Activated CD4-positive, alpha-beta T cell treated with anti-CD3 and anti-CD28 coated beads for 36 hours (primary cell): ENCODE data around the gene EFL1. TPM values are rescaled to one million over a fixed set of nuclear protein-coding genes. Genes with fewer than 3 reads are reported as not detected.

Experiments used
- ATAC-seq: fragments of 200-7000 bp; cut with Tn5 transposase; one replicate; pipeline ENCODE4 v1.10.0; 2021; ENCODE audit warnings: mild to moderate bottlenecking, moderate library complexity
- CTCF ChIA-PET: fragments of 350-600 bp; sonication (Branson Sonifier 250); formaldehyde crosslinking; loops from one replicate; lab custom pipeline; 2021; ENCODE audit warnings: antibody characterized with exemption; lab: Charles Lee
- POLR2A ChIA-PET: fragments of 350-600 bp; sonication (Branson Sonifier 250); formaldehyde crosslinking; loops from one replicate; lab custom pipeline; 2021; ENCODE audit warnings: antibody characterized with exemption, inconsistent platforms; lab: Charles Lee
- DNase-seq: peaks from one replicate; pipeline ENCODE4 v3.0.0-alpha.2; 2020
- H3K27ac Mint-ChIP-seq: one replicate; pipeline ENCODE4 v1.8.0; 2021; ENCODE audit warnings: mixed read lengths
- H3K27me3 Mint-ChIP-seq: one replicate; pipeline ENCODE4 v1.8.0; 2021; ENCODE audit warnings: mixed read lengths
- H3K36me3 Mint-ChIP-seq: one replicate; pipeline ENCODE4 v1.8.0; 2021; ENCODE audit warnings: low read depth, mixed read lengths
- H3K4me1 Mint-ChIP-seq: one replicate; pipeline ENCODE4 v1.8.0; 2021; ENCODE audit warnings: mixed read lengths
- H3K4me3 Mint-ChIP-seq: one replicate; pipeline ENCODE4 v1.8.0; 2021; ENCODE audit warnings: mild to moderate bottlenecking, moderate library complexity, mixed read lengths
- H3K9me3 Mint-ChIP-seq: one replicate; pipeline ENCODE4 v1.8.0; 2021; ENCODE audit warnings: low read depth, mixed read lengths
- intact Hi-C, 2 experiments: fragments of 100-400 bp; cut with DNase I in 1 of 2; cut with micrococcal nuclease in 1 of 2; formaldehyde crosslinking; loops; one replicate each; pipeline versions ENCODE4 v1.14.2 to v1.15.1; 2022 to 2024; cut with DNase I, micrococcal nuclease
- total RNA-seq, 2 experiments: library from RNA; stranded (reverse); gene quantifications; one replicate each; pipeline ENCODE4 v1.2.3, GENCODE V29; 2021

The EFL1 gene
- total RNA-seq, 2 experiments from 2014 or later, result 25.0 to 30.2 TPM

- no peak for ATAC-seq
- H3K27me3 Mint-ChIP-seq, result no peaks in the 10 kb centered on the region
- no peaks in the 10 kb centered on the region for H3K9me3 Mint-ChIP-seq
- no peaks in the 10 kb centered on the region for H3K36me3 Mint-ChIP-seq
- POLR2A ChIA-PET, result no interaction called here
- DNase-seq, result no peak
- H3K4me1 Mint-ChIP-seq, result no peaks in the 10 kb centered on the region
- no peak overlapping the region for H3K4me3 Mint-ChIP-seq
- CTCF ChIA-PET, result interaction anchor here (1.8 kb wide), 1 partner anchor 10 kb away, joined by 5 read pairs; no protein-coding TSS in a partner anchor
- intact Hi-C loops, result no loop called here
- H3K27ac Mint-ChIP-seq, result no peak overlapping the region
Measured at GRCh38 chr15:82177291-82178010, 85.1 kb downstream of the EFL1 start.

DNA sequence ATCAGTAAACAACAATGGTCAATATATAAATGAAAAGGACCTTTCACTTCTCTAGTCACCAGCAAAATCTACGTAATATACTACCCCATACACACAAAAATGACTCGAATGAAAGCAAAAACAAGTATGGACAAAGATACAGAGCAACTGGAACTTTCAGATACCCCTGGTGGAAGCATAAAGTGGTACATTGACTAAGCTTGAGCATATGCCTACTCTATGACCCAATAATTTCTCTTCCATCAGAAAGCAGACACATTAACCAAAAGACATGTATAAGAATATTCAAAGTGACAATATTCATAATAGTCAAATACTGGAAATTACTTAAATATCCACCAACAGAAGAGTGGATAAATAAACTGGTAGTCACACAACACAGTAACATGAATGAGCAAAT lies 86.0 kb downstream of the EFL1 start:
- DNase-seq (no peak), ATAC-seq (no peak)
- intact Hi-C loops, result no loop called here
- H3K36me3 Mint-ChIP-seq, result no peaks in the 10 kb centered on the region
- H3K27me3 Mint-ChIP-seq, result no peaks in the 10 kb centered on the region
- no peak overlapping the region for H3K4me3 Mint-ChIP-seq
- H3K4me1 Mint-ChIP-seq, result no peaks in the 10 kb centered on the region
- no peak overlapping the region for H3K27ac Mint-ChIP-seq
- no peaks in the 10 kb centered on the region for H3K9me3 Mint-ChIP-seq
- ChIA-PET POLR2A (no interaction called here), CTCF (interaction anchor here (1.0 to 1.8 kb wide), 3 partner anchors 8 to 68 kb away, joined by 3 to 5 read pairs (median 4); no protein-coding TSS in a partner anchor)

GRCh38 chr15:82174471-82175235 lies 87.9 kb downstream of the EFL1 start:
- Mint-ChIP-seq H3K36me3 (no peaks in the 10 kb centered on the region), H3K27ac (no peak overlapping the region), H3K4me1 (peaks cover 2% of the 10 kb centered on the region), H3K9me3 (no peaks in the 10 kb centered on the region), H3K4me3 (no peak overlapping the region), H3K27me3 (no peaks in the 10 kb centered on the region)
- intact Hi-C loops, result no loop called here
- ChIA-PET CTCF (no interaction called here), POLR2A (no interaction called here)
- DNase-seq, result no peak
- ATAC-seq, result no peak

GRCh38 chr15:82173108-82173507 lies 89.4 kb downstream of the EFL1 start:
- Mint-ChIP-seq H3K36me3 (no peaks in the 10 kb centered on the region), H3K4me1 (peaks cover 6% of the 10 kb centered on the region), H3K27me3 (no peaks in the 10 kb centered on the region), H3K9me3 (no peaks in the 10 kb centered on the region), H3K27ac (no peak overlapping the region), H3K4me3 (no peak overlapping the region)
- intact Hi-C loops, result no loop called here
- ATAC-seq (no peak), DNase-seq (no peak)
- ChIA-PET POLR2A (no interaction called here), CTCF (interaction anchor here (0.7 to 1.4 kb wide), 2 partner anchors 38 to 65 kb away, joined by 3 read pairs; no protein-coding TSS in a partner anchor)

- DNase-seq (no peak), ATAC-seq (no peak)
- intact Hi-C loops, result no loop called here
- ChIA-PET CTCF (interaction anchor here (0.6 to 1.4 kb wide), 3 partner anchors 23 to 64 kb away, joined by 3 read pairs; no protein-coding TSS in a partner anchor), POLR2A (no interaction called here)
- Mint-ChIP-seq H3K4me1 (peaks cover 6% of the 10 kb centered on the region), H3K27me3 (no peaks in the 10 kb centered on the region), H3K36me3 (no peaks in the 10 kb centered on the region), H3K27ac (no peak overlapping the region), H3K4me3 (no peak overlapping the region), H3K9me3 (no peaks in the 10 kb centered on the region)
Measured at GRCh38 chr15:82172506-82172905, 90.0 kb downstream of the EFL1 start.

- Mint-ChIP-seq H3K27ac (no peak overlapping the region), H3K36me3 (peaks cover 2% of the 10 kb centered on the region), H3K4me3 (no peak overlapping the region), H3K27me3 (no peaks in the 10 kb centered on the region), H3K4me1 (peaks cover 13% of the 10 kb centered on the region), H3K9me3 (no peaks in the 10 kb centered on the region)
- no peak for DNase-seq
- ATAC-seq, result no peak
- POLR2A ChIA-PET, result no interaction called here
- CTCF ChIA-PET, result no interaction called here
- intact Hi-C loops, result no loop called here
Measured at GRCh38 chr15:82168757-82169156, 93.8 kb downstream of the EFL1 start.

GRCh38 chr15:82168296-82168695 lies 94.2 kb downstream of the EFL1 start:
- H3K9me3 Mint-ChIP-seq, result no peaks in the 10 kb centered on the region
- H3K27ac Mint-ChIP-seq, result no peak overlapping the region
- ChIA-PET POLR2A (no interaction called here), CTCF (interaction anchor here (0.6 to 0.8 kb wide), 2 partner anchors 30 to 129 kb away, joined by 3 read pairs; no protein-coding TSS in a partner anchor)
- ATAC-seq, result no peak
- no peaks in the 10 kb centered on the region for H3K27me3 Mint-ChIP-seq
- intact Hi-C loops, result no loop called here
- H3K36me3 Mint-ChIP-seq, result peaks cover 2% of the 10 kb centered on the region
- peaks cover 13% of the 10 kb centered on the region for H3K4me1 Mint-ChIP-seq
- no peak overlapping the region for H3K4me3 Mint-ChIP-seq
- no peak for DNase-seq

- H3K27ac Mint-ChIP-seq, result no peak overlapping the region
- ChIA-PET POLR2A (interaction anchor here (0.6 kb wide), 1 partner anchor 21 kb away, joined by 7 read pairs; no protein-coding TSS in a partner anchor), CTCF (interaction anchor here (0.7 to 1.4 kb wide), 3 partner anchors 10 to 31 kb away, joined by 3 to 6 read pairs (median 4); no protein-coding TSS in a partner anchor)
- H3K4me1 Mint-ChIP-seq, result peaks cover 13% of the 10 kb centered on the region
- no peaks in the 10 kb centered on the region for H3K9me3 Mint-ChIP-seq
- H3K27me3 Mint-ChIP-seq, result no peaks in the 10 kb centered on the region
- no peak for DNase-seq
- ATAC-seq, result no peak
- H3K4me3 Mint-ChIP-seq, result no peak overlapping the region
- H3K36me3 Mint-ChIP-seq, result peaks cover 15% of the 10 kb centered on the region
- intact Hi-C loops, result no loop called here
Measured at GRCh38 chr15:82165948-82166376, 96.6 kb downstream of the EFL1 start.

- H3K4me3 Mint-ChIP-seq, result no peak overlapping the region
- no peaks in the 10 kb centered on the region for H3K9me3 Mint-ChIP-seq
- peaks cover 34% of the 10 kb centered on the region for H3K36me3 Mint-ChIP-seq
- ChIA-PET POLR2A (no interaction called here), CTCF (no interaction called here)
- no peak for ATAC-seq
- H3K27ac Mint-ChIP-seq, result no peak overlapping the region
- H3K4me1 Mint-ChIP-seq, result no peaks in the 10 kb centered on the region
- no peaks in the 10 kb centered on the region for H3K27me3 Mint-ChIP-seq
- DNase-seq, result no peak
- intact Hi-C loops, result no loop called here
Measured at GRCh38 chr15:82159922-82160321, 102.6 kb downstream of the EFL1 start.

GRCh38 chr15:82158811-82159210 lies 103.7 kb downstream of the EFL1 start:
- POLR2A ChIA-PET, result no interaction called here
- DNase-seq, result no peak
- Mint-ChIP-seq H3K27ac (no peak overlapping the region), H3K9me3 (no peaks in the 10 kb centered on the region), H3K27me3 (no peaks in the 10 kb centered on the region), H3K4me3 (no peak overlapping the region), H3K36me3 (peaks cover 33% of the 10 kb centered on the region), H3K4me1 (no peaks in the 10 kb centered on the region)
- intact Hi-C loops, result no loop called here
- CTCF ChIA-PET, result no interaction called here
- ATAC-seq, result no peak

- ATAC-seq (no peak), DNase-seq (no peak)
- Mint-ChIP-seq H3K27me3 (no peaks in the 10 kb centered on the region), H3K4me3 (no peak overlapping the region), H3K36me3 (peaks cover 21% of the 10 kb centered on the region), H3K4me1 (no peaks in the 10 kb centered on the region), H3K27ac (no peak overlapping the region), H3K9me3 (no peaks in the 10 kb centered on the region)
- intact Hi-C loops, result no loop called here
- ChIA-PET POLR2A (no interaction called here), CTCF (no interaction called here)
Measured at GRCh38 chr15:82150645-82151044, 111.9 kb downstream of the EFL1 start.
